ENCODE data around the gene ACHE.

ACHE gene

GRCh38 chr7:100899432-100899831 lies 3.7 kb upstream of the ACHE start:
- no peak overlapping the region for H3K4me3 ChIP-seq (ENCODE audit: low read length in 2 of 2)
- H3K36me3 ChIP-seq (ENCODE audit: control insufficient read depth in 2 of 2, insufficient read depth in 2 of 2, low read length in 2 of 2): no peaks in the 10 kb centered on the region
- peaks cover 21 to 31% of the 10 kb centered on the region in 2 donors for H3K4me1 ChIP-seq (ENCODE audit: control insufficient read depth in 2 of 2, insufficient read depth in 2 of 2, low read length in 2 of 2)
- H3K27me3 ChIP-seq (ENCODE audit: control insufficient read depth in 2 of 2, insufficient read depth in 2 of 2, low read length in 2 of 2): peaks cover 7% of the 10 kb centered on the region in 2 donors
- H3K9ac ChIP-seq (ENCODE audit: low read depth in 1 of 2, low read length in 2 of 2): no peak overlapping the region
- no peaks in the 10 kb centered on the region for H3K9me3 ChIP-seq (ENCODE audit: control insufficient read depth in 2 of 2, low read length in 2 of 2)
- H3K27ac ChIP-seq (ENCODE audit: low read depth in 2 of 2, low read length in 2 of 2): no peak overlapping the region

- Histone ChIP-seq H3K4me1 (ENCODE audit: control insufficient read depth in 2 of 2, insufficient read depth in 2 of 2, low read length in 2 of 2) (peaks cover 21 to 31% of the 10 kb centered on the region in 2 donors), H3K27ac (ENCODE audit: low read depth in 2 of 2, low read length in 2 of 2) (peak overlapping the region; percentile 84 to 86), H3K9ac (ENCODE audit: low read depth in 1 of 2, low read length in 2 of 2) (peak overlapping the region; percentile 47 to 58), H3K9me3 (ENCODE audit: control insufficient read depth in 2 of 2, low read length in 2 of 2) (no peaks in the 10 kb centered on the region), H3K36me3 (ENCODE audit: control insufficient read depth in 2 of 2, insufficient read depth in 2 of 2, low read length in 2 of 2) (no peaks in the 10 kb centered on the region), H3K27me3 (ENCODE audit: control insufficient read depth in 2 of 2, insufficient read depth in 2 of 2, low read length in 2 of 2) (peaks cover 7 to 10% of the 10 kb centered on the region in 2 donors), H3K4me3 (ENCODE audit: low read length in 2 of 2) (no peak overlapping the region)
These were observed 2.2 kb upstream of the ACHE start for GRCh38 chr7:100897772-100898454.

GRCh38 chr7:100896732-100897608 lies 1.3 kb upstream of the ACHE start:
- Histone ChIP-seq H3K9ac (ENCODE audit: low read depth in 1 of 2, low read length in 2 of 2) (peak overlapping the region; percentile 14 to 58), H3K27me3 (ENCODE audit: control insufficient read depth in 2 of 2, insufficient read depth in 2 of 2, low read length in 2 of 2) (peaks cover 7 to 10% of the 10 kb centered on the region in 2 donors)

DNA sequence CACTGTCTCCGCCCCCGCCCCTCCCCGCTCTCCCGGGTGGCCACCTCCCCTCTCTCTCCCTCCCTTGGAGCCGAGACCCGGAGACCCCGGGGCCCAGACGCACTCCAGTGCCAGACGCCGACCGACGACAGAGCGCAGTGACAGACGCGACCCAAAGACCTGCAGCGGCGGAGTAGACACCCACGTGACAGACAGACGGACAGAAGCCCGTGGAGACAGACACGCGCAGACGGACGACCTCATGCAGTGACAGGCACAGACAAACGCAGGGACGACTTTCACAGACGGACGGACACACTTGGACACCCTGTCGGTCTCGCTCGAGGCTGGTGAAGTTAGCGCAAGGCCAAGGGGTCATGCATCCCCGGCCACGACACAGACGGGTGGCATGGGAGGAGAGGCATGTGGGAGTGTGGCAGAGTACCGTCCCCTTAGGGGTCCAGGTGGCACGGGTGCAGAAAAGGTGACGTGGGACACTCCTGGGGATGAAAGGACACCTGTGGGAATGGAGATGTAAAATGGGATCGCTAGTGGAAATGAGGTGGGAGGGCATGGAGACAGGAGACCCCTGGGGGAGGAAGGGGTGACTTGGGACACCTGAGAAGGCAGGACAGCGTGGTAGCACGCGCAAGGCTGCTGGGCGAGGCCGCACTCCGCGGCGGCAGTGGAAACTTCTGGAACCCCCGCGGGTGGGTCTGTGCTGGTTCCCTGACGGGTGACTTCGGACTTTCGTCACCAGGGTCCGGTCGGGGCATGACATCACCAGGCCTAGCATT lies 456 bp upstream of the ACHE start:
- Histone ChIP-seq H3K4me3 (ENCODE audit: low read length in 2 of 2) (peak overlapping the region; percentile 64 to 65), H3K9ac (ENCODE audit: low read depth in 1 of 2, low read length in 2 of 2) (peak overlapping the region; percentile 14 to 58), H3K36me3 (ENCODE audit: control insufficient read depth in 2 of 2, insufficient read depth in 2 of 2, low read length in 2 of 2) (no peaks in the 10 kb centered on the region), H3K27ac (ENCODE audit: low read depth in 2 of 2, low read length in 2 of 2) (peak overlapping the region; percentile 43 to 75), H3K9me3 (ENCODE audit: control insufficient read depth in 2 of 2, low read length in 2 of 2) (no peaks in the 10 kb centered on the region), H3K27me3 (ENCODE audit: control insufficient read depth in 2 of 2, insufficient read depth in 2 of 2, low read length in 2 of 2) (peaks cover 7 to 10% of the 10 kb centered on the region in 2 donors), H3K4me1 (ENCODE audit: control insufficient read depth in 2 of 2, insufficient read depth in 2 of 2, low read length in 2 of 2) (peaks cover 21 to 29% of the 10 kb centered on the region in 2 donors)

More at GRCh38 chr7:100896732-100897608, 1.3 kb upstream of the ACHE start:
- H3K27ac ChIP-seq (ENCODE audit: low read depth in 2 of 2, low read length in 2 of 2): peak overlapping the region; percentile 84 to 86
- peak overlapping the region; percentile 52 to 64 for H3K4me3 ChIP-seq (ENCODE audit: low read length in 2 of 2)
- H3K9me3 ChIP-seq (ENCODE audit: control insufficient read depth in 2 of 2, low read length in 2 of 2): no peaks in the 10 kb centered on the region
- H3K4me1 ChIP-seq (ENCODE audit: control insufficient read depth in 2 of 2, insufficient read depth in 2 of 2, low read length in 2 of 2): peaks cover 21 to 28% of the 10 kb centered on the region in 2 donors
- no peaks in the 10 kb centered on the region for H3K36me3 ChIP-seq (ENCODE audit: control insufficient read depth in 2 of 2, insufficient read depth in 2 of 2, low read length in 2 of 2)

- peak overlapping the region in 1 of 2 donors; percentile 47 for H3K27ac ChIP-seq (ENCODE audit: low read depth in 2 of 2, low read length in 2 of 2)
- H3K36me3 ChIP-seq (ENCODE audit: control insufficient read depth in 2 of 2, insufficient read depth in 2 of 2, low read length in 2 of 2): no peaks in the 10 kb centered on the region
- H3K4me1 ChIP-seq (ENCODE audit: control insufficient read depth in 2 of 2, insufficient read depth in 2 of 2, low read length in 2 of 2): peaks cover 28 to 35% of the 10 kb centered on the region in 2 donors
- peak overlapping the region in 1 of 2 donors; percentile 65 for H3K9ac ChIP-seq (ENCODE audit: low read depth in 1 of 2, low read length in 2 of 2)
- H3K27me3 ChIP-seq (ENCODE audit: control insufficient read depth in 2 of 2, insufficient read depth in 2 of 2, low read length in 2 of 2): peaks cover 7 to 10% of the 10 kb centered on the region in 2 donors
- H3K9me3 ChIP-seq (ENCODE audit: control insufficient read depth in 2 of 2, low read length in 2 of 2): no peaks in the 10 kb centered on the region
- H3K4me3 ChIP-seq (ENCODE audit: low read length in 2 of 2): peak overlapping the region; percentile 41 to 60
These were observed 608 bp downstream of the ACHE start for GRCh38 chr7:100894860-100895700.

- H3K27me3 ChIP-seq (ENCODE audit: control insufficient read depth in 2 of 2, insufficient read depth in 2 of 2, low read length in 2 of 2): peaks cover 7 to 10% of the 10 kb centered on the region in 2 donors
- no peaks in the 10 kb centered on the region for H3K36me3 ChIP-seq (ENCODE audit: control insufficient read depth in 2 of 2, insufficient read depth in 2 of 2, low read length in 2 of 2)
- H3K4me1 ChIP-seq (ENCODE audit: control insufficient read depth in 2 of 2, insufficient read depth in 2 of 2, low read length in 2 of 2): peaks cover 31 to 39% of the 10 kb centered on the region in 2 donors
- H3K4me3 ChIP-seq (ENCODE audit: low read length in 2 of 2): peak overlapping the region in 1 of 2 donors; percentile 60
- no peaks in the 10 kb centered on the region for H3K9me3 ChIP-seq (ENCODE audit: control insufficient read depth in 2 of 2, low read length in 2 of 2)
- peak overlapping the region in 1 of 2 donors; percentile 65 for H3K9ac ChIP-seq (ENCODE audit: low read depth in 1 of 2, low read length in 2 of 2)
- H3K27ac ChIP-seq (ENCODE audit: low read depth in 2 of 2, low read length in 2 of 2): no peak overlapping the region
These were observed 1.6 kb downstream of the ACHE start for GRCh38 chr7:100893910-100894721.

GRCh38 chr7:100893318-100893895 lies 2.3 kb downstream of the ACHE start:
- Histone ChIP-seq H3K4me1 (ENCODE audit: control insufficient read depth in 2 of 2, insufficient read depth in 2 of 2, low read length in 2 of 2) (peaks cover 38 to 46% of the 10 kb centered on the region in 2 donors), H3K27ac (ENCODE audit: low read depth in 2 of 2, low read length in 2 of 2) (no peak overlapping the region), H3K4me3 (ENCODE audit: low read length in 2 of 2) (no peak overlapping the region), H3K27me3 (ENCODE audit: control insufficient read depth in 2 of 2, insufficient read depth in 2 of 2, low read length in 2 of 2) (peaks cover 7 to 10% of the 10 kb centered on the region in 2 donors), H3K36me3 (ENCODE audit: control insufficient read depth in 2 of 2, insufficient read depth in 2 of 2, low read length in 2 of 2) (peaks cover 0 to 4% of the 10 kb centered on the region in 2 donors), H3K9ac (ENCODE audit: low read depth in 1 of 2, low read length in 2 of 2) (no peak overlapping the region), H3K9me3 (ENCODE audit: control insufficient read depth in 2 of 2, low read length in 2 of 2) (no peaks in the 10 kb centered on the region)

- peaks cover 0 to 11% of the 10 kb centered on the region in 2 donors for H3K36me3 ChIP-seq (ENCODE audit: control insufficient read depth in 2 of 2, insufficient read depth in 2 of 2, low read length in 2 of 2)
- no peak overlapping the region for H3K9ac ChIP-seq (ENCODE audit: low read depth in 1 of 2, low read length in 2 of 2)
- no peak overlapping the region for H3K4me3 ChIP-seq (ENCODE audit: low read length in 2 of 2)
- peaks cover 44 to 49% of the 10 kb centered on the region in 2 donors for H3K4me1 ChIP-seq (ENCODE audit: control insufficient read depth in 2 of 2, insufficient read depth in 2 of 2, low read length in 2 of 2)
- no peak overlapping the region for H3K27ac ChIP-seq (ENCODE audit: low read depth in 2 of 2, low read length in 2 of 2)
- H3K9me3 ChIP-seq (ENCODE audit: control insufficient read depth in 2 of 2, low read length in 2 of 2): no peaks in the 10 kb centered on the region
- peaks cover 7 to 10% of the 10 kb centered on the region in 2 donors for H3K27me3 ChIP-seq (ENCODE audit: control insufficient read depth in 2 of 2, insufficient read depth in 2 of 2, low read length in 2 of 2)
These were observed 3.0 kb downstream of the ACHE start for GRCh38 chr7:100892364-100893317.
